Neural progenitor cell (in vitro differentiated cells): ENCODE results near the gene PADI4. TPM values are rescaled to one million over a fixed set of nuclear protein-coding genes. Genes with fewer than 3 reads are reported as not detected.

Experiments used
- DNase-seq: peaks from one replicate; pipeline ENCODE4 v3.0.0-alpha.2; 2016; ENCODE audit warnings: low spot score
- H2AFZ ChIP-seq: fragments of 200-600 bp; sonication (generic); replicated peaks from 2 replicates; pipeline ENCODE4 v1.6.1; 2016; ENCODE audit warnings: antibody characterized with exemption
- H3F3A ChIP-seq: fragments of 200-600 bp; sonication (generic); 2 replicates; pipeline ENCODE4 v1.6.1; 2016; ENCODE audit warnings: antibody characterized with exemption, low read depth
- H3K27ac ChIP-seq: fragments of 200-600 bp; sonication (generic); 2 replicates; pipeline ENCODE4 v1.5.1; 2016; ENCODE audit warnings: mild to moderate bottlenecking
- H3K27me3 ChIP-seq: fragments of 200-600 bp; sonication (generic); 2 replicates; pipeline ENCODE4 v1.6.1; 2016; ENCODE audit warnings: mild to moderate bottlenecking, moderate library complexity
- H3K36me3 ChIP-seq: fragments of 200-600 bp; sonication (generic); 2 replicates; pipeline ENCODE4 v1.5.1; 2016
- H3K4me1 ChIP-seq: fragments of 200-600 bp; sonication (generic); 2 replicates; pipeline ENCODE4 v1.6.1; 2016; ENCODE audit warnings: mixed run types
- H3K4me2 ChIP-seq: fragments of 200-600 bp; sonication (generic); 2 replicates; pipeline ENCODE4 v1.6.1; 2016
- H3K4me3 ChIP-seq: fragments of 200-600 bp; sonication (generic); 2 replicates; pipeline ENCODE4 v1.5.1; 2016
- H3K79me2 ChIP-seq: fragments of 200-600 bp; sonication (generic); 2 replicates; pipeline ENCODE4 v1.6.1; 2016; ENCODE audit warnings: low read depth
- H3K9ac ChIP-seq: fragments of 200-600 bp; sonication (generic); 2 replicates; pipeline ENCODE4 v1.6.1; 2016
- H3K9me3 ChIP-seq: fragments of 200-600 bp; sonication (generic); 2 replicates; pipeline ENCODE4 v1.5.1; 2016; ENCODE audit warnings: low read depth
- H4K20me1 ChIP-seq: fragments of 200-600 bp; sonication (generic); 2 replicates; pipeline ENCODE4 v1.6.1; 2016; ENCODE audit warnings: low read depth
- H3K27ac Mint-ChIP-seq: 3 replicates; pipeline ENCODE4 v1.8.0; 2021; ENCODE audit warnings: mixed read lengths
- H3K27me3 Mint-ChIP-seq: 2 replicates; pipeline ENCODE4 v1.8.0; 2022; ENCODE audit warnings: low read depth, mild to moderate bottlenecking, inconsistent platforms, moderate library complexity, mixed read lengths; ENCODE audit not compliant: insufficient read depth
- H3K36me3 Mint-ChIP-seq: 3 replicates; pipeline ENCODE4 v1.8.0; 2021; ENCODE audit warnings: mixed read lengths
- H3K4me1 Mint-ChIP-seq: 3 replicates; pipeline ENCODE4 v1.8.0; 2021; ENCODE audit warnings: mixed read lengths
- H3K4me3 Mint-ChIP-seq: 3 replicates; pipeline ENCODE4 v1.8.0; 2021; ENCODE audit warnings: mild to moderate bottlenecking, moderate library complexity, mixed read lengths
- H3K9me3 Mint-ChIP-seq: 3 replicates; pipeline ENCODE4 v1.8.0; 2020; ENCODE audit warnings: mixed read lengths
- CTCF ChIP-seq: fragments of 200-600 bp; sonication (generic); IDR thresholded peaks from 2 replicates; pipeline ENCODE4 v1.5.1; 2017; ENCODE audit warnings: antibody characterized with exemption, mild to moderate bottlenecking
- EZH2 ChIP-seq: fragments of 200-600 bp; sonication (generic); IDR thresholded peaks from 2 replicates; pipeline ENCODE4 v1.6.1; 2017; ENCODE audit warnings: antibody characterized with exemption, mild to moderate bottlenecking, moderate library complexity
- EZH2phosphoT487 ChIP-seq: fragments of 200-600 bp; sonication (generic); IDR thresholded peaks from 2 replicates; pipeline ENCODE4 v1.6.1; 2017; ENCODE audit warnings: antibody characterized with exemption
- total RNA-seq: library from RNA; depleted of rRNA; stranded (reverse); fragments of >200 nt; gene quantifications from 2 replicates; pipeline ENCODE4 v1.2.3, GENCODE V29; 2015; ENCODE audit warnings: low replicate concordance

PADI4 gene
- total RNA-seq, 1 donor from 2014 or later, result not detected

GRCh38 chr1:17290553-17290952 is 17.4 kb upstream of the PADI4 start:
- Mint-ChIP-seq H3K27ac (no peak overlapping the region), H3K9me3 (no peaks in the 10 kb centered on the region), H3K36me3 (no peaks in the 10 kb centered on the region), H3K27me3 (peaks cover 14% of the 10 kb centered on the region), H3K4me1 (peaks cover 4% of the 10 kb centered on the region), H3K4me3 (no peak overlapping the region)
- H3K4me1 ChIP-seq, result no peaks in the 10 kb centered on the region
- H3K79me2 ChIP-seq, result no peaks in the 10 kb centered on the region
- no peak overlapping the region for H3K4me2 ChIP-seq
- H3K9me3 ChIP-seq, result no peaks in the 10 kb centered on the region
- no peak overlapping the region for H3K9ac ChIP-seq
- no peaks in the 10 kb centered on the region for H3K36me3 ChIP-seq
- no peak overlapping the region for H2AFZ ChIP-seq
- no peak for DNase-seq
- no peaks in the 10 kb centered on the region for H3F3A ChIP-seq
- no peaks in the 10 kb centered on the region for H3K27me3 ChIP-seq
- H3K27ac ChIP-seq, result no peak overlapping the region
- TF ChIP-seq CTCF (no peak), EZH2phosphoT487 (no peak), EZH2 (no peak)
- no peaks in the 10 kb centered on the region for H4K20me1 ChIP-seq
- H3K4me3 ChIP-seq, result no peak overlapping the region

- TF ChIP-seq CTCF (no peak), EZH2phosphoT487 (no peak), EZH2 (no peak)
- Histone ChIP-seq H3F3A (no peaks in the 10 kb centered on the region), H3K9ac (no peak overlapping the region), H3K4me2 (no peak overlapping the region), H4K20me1 (no peaks in the 10 kb centered on the region), H3K4me1 (no peaks in the 10 kb centered on the region), H3K27ac (no peak overlapping the region), H3K79me2 (no peaks in the 10 kb centered on the region), H3K27me3 (no peaks in the 10 kb centered on the region), H3K36me3 (no peaks in the 10 kb centered on the region), H3K4me3 (no peak overlapping the region), H2AFZ (no peak overlapping the region), H3K9me3 (no peaks in the 10 kb centered on the region)
- Mint-ChIP-seq H3K4me1 (peaks cover 4% of the 10 kb centered on the region), H3K27me3 (peaks cover 16% of the 10 kb centered on the region), H3K9me3 (peaks cover 2% of the 10 kb centered on the region), H3K36me3 (no peaks in the 10 kb centered on the region), H3K4me3 (no peak overlapping the region), H3K27ac (no peak overlapping the region)
- no peak for DNase-seq
These were observed 15.5 kb upstream of the PADI4 start for GRCh38 chr1:17292299-17293160.

GRCh38 chr1:17293681-17294425 is 14.1 kb upstream of the PADI4 start:
- H3K27me3 ChIP-seq, result no peaks in the 10 kb centered on the region
- no peaks in the 10 kb centered on the region for H3F3A ChIP-seq
- Mint-ChIP-seq H3K9me3 (peaks cover 2% of the 10 kb centered on the region), H3K4me3 (no peak overlapping the region), H3K4me1 (peaks cover 4% of the 10 kb centered on the region), H3K27me3 (peaks cover 10% of the 10 kb centered on the region), H3K27ac (no peak overlapping the region), H3K36me3 (no peaks in the 10 kb centered on the region)
- H3K4me3 ChIP-seq, result no peak overlapping the region
- TF ChIP-seq EZH2phosphoT487, result no peak
- TF ChIP-seq EZH2, result no peak
- TF ChIP-seq CTCF, result no peak
- no peaks in the 10 kb centered on the region for H3K4me1 ChIP-seq
- no peaks in the 10 kb centered on the region for H4K20me1 ChIP-seq
- no peak for DNase-seq
- no peak overlapping the region for H3K27ac ChIP-seq
- no peak overlapping the region for H3K4me2 ChIP-seq
- no peak overlapping the region for H3K9ac ChIP-seq
- no peaks in the 10 kb centered on the region for H3K79me2 ChIP-seq
- no peak overlapping the region for H2AFZ ChIP-seq
- H3K36me3 ChIP-seq, result no peaks in the 10 kb centered on the region
- H3K9me3 ChIP-seq, result no peaks in the 10 kb centered on the region
